K562 (cell line): ENCODE data around the gene TBPL2. TPM values are rescaled to one million over a fixed set of nuclear protein-coding genes. Genes with fewer than 3 reads are reported as not detected.
A peak's percentile ranks its signal among the peaks of the same experiment; 100 is the strongest.

Experiments used
- BCOR ChIP-seq: fragments of 450-650 bp; IDR thresholded peaks from 2 replicates; pipeline ENCODE4 v1.6.1; 2016
- EZH2 ChIP-seq: IDR thresholded peaks from 2 replicates; pipeline ENCODE4 v1.6.1; 2012; ENCODE audit warnings: low read depth, mild to moderate bottlenecking, inconsistent platforms, low read length, borderline replicate concordance
- MGA ChIP-seq: fragments of 450-650 bp; IDR thresholded peaks from 2 replicates; pipeline ENCODE4 v1.6.1; 2016; ENCODE audit warnings: mild to moderate bottlenecking, moderate library complexity
- MTF1 ChIP-seq: fragments of 250-450 bp; sonication (Bioruptor Pico); IDR thresholded peaks from 2 replicates; pipeline ENCODE4 v1.9.0; 2021; ENCODE audit warnings: moderate library complexity, mild to moderate bottlenecking, inconsistent platforms, borderline replicate concordance
- RBBP5 ChIP-seq: fragments of 200-600 bp; sonication (generic); IDR thresholded peaks from 2 replicates; pipeline ENCODE4 v1.6.1; 2012; ENCODE audit warnings: borderline replicate concordance, mild to moderate bottlenecking, low read length, control low read depth, inconsistent platforms; ENCODE audit not compliant: insufficient read depth, poor library complexity, severe bottlenecking
- SIN3B ChIP-seq: fragments of 450-650 bp; IDR thresholded peaks from 2 replicates; pipeline ENCODE4 v1.6.1; 2017; ENCODE audit warnings: low read depth, mild to moderate bottlenecking, moderate library complexity
- SMARCA5 ChIP-seq: fragments of 450-650 bp; IDR thresholded peaks from 2 replicates; pipeline ENCODE4 v1.6.1; 2016
- ZNF121 ChIP-seq: sonication (generic); formaldehyde crosslinking; conservative IDR thresholded peaks from 2 replicates; pipeline ENCODE4 v1.8.0; 2022; ENCODE audit warnings: missing genetic modification reagents
- ZNF766 ChIP-seq: fragments of 200-800 bp; sonication (Bioruptor generic); conservative IDR thresholded peaks from 2 replicates; pipeline ENCODE4 v1.6.1; 2016; ENCODE audit warnings: missing genetic modification characterization, missing compliant biosample characterization
- ZNF77 ChIP-seq: fragments of 250-450 bp; sonication (Bioruptor Pico); IDR thresholded peaks from 2 replicates; pipeline ENCODE4 v1.5.0; 2020
- polyA plus RNA-seq, 8 experiments: library from polyadenylated mRNA; depleted of rRNA in 4 of 8; stranded (reverse) in 5 of 8; unstranded in 3 of 8; fragments of >200 nt; fragmentation: Nextera tagmentation in 2 of 8; fragmentation: Illumina TruSeq in 1 of 8; extraction: Ambion mirVana in 2 of 8; extraction: Trizol in 1 of 8; gene quantifications; 2 replicates each; pipeline versions ENCODE4 v1.2.1 to v1.2.3, GENCODE V29; 2011 to 2014; ENCODE audit warnings: inconsistent platforms in 1 of 8, missing spikeins in 1 of 8
- total RNA-seq, 7 experiments: library from RNA; depleted of rRNA in 6 of 7; stranded (reverse); fragments of >200 nt in 6 of 7; fragmentation: Illumina TruSeq in 2 of 7; extraction: Trizol in 2 of 7; gene quantifications; 2 replicates each; pipeline versions ENCODE4 v1.2.1 to v1.2.3, GENCODE V29; 2011 to 2021; ENCODE audit warnings: low replicate concordance in 1 of 7
- TF ChIP-seq, protein P1 (sequence below): sonication (generic); formaldehyde crosslinking; IDR thresholded peaks from 2 replicates; pipeline ENCODE4 v1.9.0; 2022; ENCODE audit warnings: mild to moderate bottlenecking, missing genetic modification reagents

TBPL2 gene
- total and polyA plus RNA-seq, 9 of the 15 experiments (the other 6 are each of a cell fraction or from before 2014, with no cell fraction given), result not detected

- peak; percentile 87 for TF ChIP-seq MGA
- TF ChIP-seq ZNF121 (CRISPR knock-in tag), result no peak
- TF ChIP-seq SMARCA5, result peak; percentile 38; the same call in 1 of the 2 replicates
- peak; percentile 72 for TF ChIP-seq RBBP5
- no peak for TF ChIP-seq ZNF77
- TF ChIP-seq ZNF766 (CRISPR knock-in tag), result peak; percentile 69
- peak; percentile 89 for TF ChIP-seq BCOR
- TF ChIP-seq, protein P1, sequence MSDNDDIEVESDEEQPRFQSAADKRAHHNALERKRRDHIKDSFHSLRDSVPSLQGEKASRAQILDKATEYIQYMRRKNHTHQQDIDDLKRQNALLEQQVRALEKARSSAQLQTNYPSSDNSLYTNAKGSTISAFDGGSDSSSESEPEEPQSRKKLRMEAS, result peak; percentile 83
- TF ChIP-seq MTF1 (CRISPR knock-in tag), result no peak
- no peak for TF ChIP-seq EZH2
- TF ChIP-seq SIN3B, result peak; percentile 100
- TF ChIP-seq, all 486 proteins: peak for 104
Observed at GRCh38 chr14:55411426-55412389, 28.7 kb downstream of the TBPL2 start, which contains the start of gene ATG14 (continued).
